ENCODE measurements around the gene TFCP2.
"Not testable (repeated sequence)": the region's sequence is repeated elsewhere in the genome, so short reads cannot be mapped to it uniquely, and the experiment has no call there.

TFCP2 gene

GRCh38 chr12:51082561-51083125 is 90.3 kb downstream of the TFCP2 start:
- peak; percentile 48 for DNase-seq (ENCODE audit: low spot score)

DNA sequence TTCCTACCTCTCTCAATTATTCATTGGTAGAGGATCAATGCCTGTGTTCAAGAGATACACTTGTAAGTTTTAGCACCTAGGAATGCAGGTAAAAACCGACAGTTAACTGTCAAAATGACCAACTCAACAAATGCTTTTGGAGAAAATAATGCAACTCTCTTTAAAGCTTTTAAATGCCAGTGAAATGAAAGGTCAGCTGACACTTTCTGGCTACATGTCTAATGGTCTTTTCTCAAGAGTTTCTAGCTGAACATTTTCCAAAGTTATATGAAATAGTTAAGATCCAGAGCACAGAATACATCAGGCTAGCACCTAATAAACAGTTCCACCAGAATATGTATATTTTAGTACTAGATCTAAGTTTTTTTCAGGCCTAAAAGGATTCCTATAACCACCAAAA is 91.5 kb downstream of the TFCP2 start:
- no peak for DNase-seq (ENCODE audit: low spot score)

DNA sequence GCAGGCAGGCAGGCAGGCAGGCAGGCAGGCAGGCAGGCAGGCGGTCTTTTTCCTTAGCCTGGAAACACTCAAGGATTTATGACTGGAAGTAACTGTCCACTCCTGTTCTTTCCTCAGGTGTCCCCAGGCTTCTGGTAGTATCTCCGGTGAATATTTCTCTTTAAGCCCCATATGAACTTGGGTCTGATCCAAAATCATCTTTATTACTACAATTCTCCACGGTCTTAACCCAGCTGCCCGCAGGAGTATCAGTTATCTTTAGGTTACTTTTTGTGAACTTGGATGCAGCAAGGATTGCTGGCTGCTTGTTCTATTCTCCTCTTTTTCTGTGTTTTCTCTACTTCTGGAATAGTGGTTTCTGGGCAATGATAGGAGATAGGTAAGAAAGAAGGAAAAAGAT is 92.8 kb downstream of the TFCP2 start:
- no peak for DNase-seq (ENCODE audit: low spot score)

GRCh38 chr12:51078866-51079265 is 94.1 kb downstream of the TFCP2 start:
- DNase-seq (ENCODE audit: low spot score) = not testable (repeated sequence)

GRCh38 chr12:51078346-51078745 is 94.6 kb downstream of the TFCP2 start:
- not testable (repeated sequence) for DNase-seq (ENCODE audit: low spot score)

- DNase-seq (ENCODE audit: low spot score) = peak; percentile 76
These were observed 95.0 kb downstream of the TFCP2 start for GRCh38 chr12:51077930-51078329.

DNA sequence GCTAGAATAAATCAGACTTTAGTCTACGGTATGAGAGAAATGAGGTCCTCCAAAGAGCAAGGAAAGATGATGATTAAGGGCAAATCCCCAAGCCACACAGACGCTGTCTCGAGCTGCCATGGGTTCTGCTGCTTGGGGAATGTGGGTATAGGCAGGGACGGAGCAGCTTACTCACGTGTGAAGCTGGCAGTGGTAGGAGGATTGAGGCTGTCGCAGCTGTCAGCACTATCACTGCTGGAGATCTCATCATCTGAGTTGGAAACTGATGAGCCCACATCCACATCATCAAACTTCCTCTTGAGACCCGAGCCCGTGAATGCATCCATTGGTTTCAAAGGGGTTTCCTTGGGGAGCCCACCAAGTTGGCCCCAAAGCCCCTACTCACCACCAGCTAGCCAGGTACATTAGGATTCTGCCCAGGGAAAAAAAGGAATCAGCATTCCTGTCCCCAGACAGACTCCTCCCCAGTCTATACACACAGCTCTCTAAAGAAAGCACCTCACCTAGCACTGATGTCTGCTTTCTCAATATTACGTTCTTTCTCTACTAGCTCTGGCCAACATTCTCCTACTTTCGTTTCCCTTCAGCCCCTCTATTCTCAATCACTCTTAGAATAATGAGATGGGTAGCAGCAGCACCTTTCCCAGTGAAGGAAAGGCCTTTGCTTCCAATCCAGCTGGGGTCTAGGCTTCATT is 96.6 kb downstream of the TFCP2 start:
- no peak for DNase-seq (ENCODE audit: low spot score)

DNA sequence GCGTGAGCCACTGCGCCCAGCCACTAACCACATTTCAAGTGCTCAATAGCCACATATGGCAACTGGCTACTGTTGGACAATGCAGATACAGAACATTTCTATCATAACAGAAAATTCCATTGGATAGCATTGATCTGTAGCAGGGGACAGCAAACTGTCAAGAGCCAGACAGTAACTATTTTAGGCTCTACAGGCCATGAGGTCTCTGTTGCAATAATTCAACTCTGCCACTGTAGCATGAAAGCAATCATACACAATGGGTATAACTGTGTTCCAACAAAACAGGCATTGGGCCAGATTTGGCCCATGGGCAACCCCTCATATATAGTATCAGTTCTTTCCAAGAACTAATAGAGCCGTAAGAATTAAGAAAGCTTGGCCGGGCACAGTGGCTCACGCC is 97.5 kb downstream of the TFCP2 start:
- no peak for DNase-seq (ENCODE audit: low spot score)

DNA sequence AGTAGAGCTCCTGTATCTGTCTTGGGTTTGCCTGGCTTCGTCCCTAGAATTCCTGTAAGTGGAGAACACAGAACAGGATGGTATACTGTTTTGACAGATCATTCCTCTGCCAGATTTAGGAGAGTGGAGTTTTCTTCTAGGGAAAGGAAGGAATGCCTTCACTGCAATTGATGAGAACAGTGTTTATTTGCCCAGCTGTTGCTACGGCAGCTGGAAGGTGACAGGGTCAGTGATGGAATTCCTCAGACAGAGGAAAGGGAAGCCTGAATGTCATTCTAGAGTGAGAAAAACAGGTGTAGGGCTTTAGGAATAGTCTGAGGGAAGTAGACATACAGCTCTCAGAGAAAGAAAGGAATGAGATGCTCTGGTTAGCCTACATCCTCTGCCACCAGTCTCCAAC is 101.3 kb downstream of the TFCP2 start:
- DNase-seq (ENCODE audit: low spot score) = no peak

GRCh38 chr12:51070004-51070403 is 102.9 kb downstream of the TFCP2 start:
- DNase-seq (ENCODE audit: low spot score) = no peak

DNA sequence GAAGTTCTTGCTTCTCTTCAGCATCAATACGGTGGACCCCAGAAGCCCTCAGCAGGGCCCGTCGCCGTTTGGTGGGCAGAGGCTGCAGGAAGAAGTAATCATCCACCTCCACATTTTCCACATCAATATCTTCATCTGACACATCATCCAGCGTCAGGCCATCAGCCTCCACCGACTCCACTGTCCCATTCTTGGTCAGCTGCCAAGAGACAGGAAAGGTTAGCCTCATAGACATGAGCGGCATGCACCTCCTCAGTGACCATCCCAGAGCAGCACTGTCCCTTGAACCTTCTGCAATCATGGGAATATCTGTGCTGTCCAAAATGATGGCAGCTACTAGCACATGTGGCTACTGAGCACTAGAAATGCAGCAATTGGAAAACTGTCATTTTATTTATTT is 105.2 kb downstream of the TFCP2 start:
- no peak for DNase-seq (ENCODE audit: low spot score)

DNA sequence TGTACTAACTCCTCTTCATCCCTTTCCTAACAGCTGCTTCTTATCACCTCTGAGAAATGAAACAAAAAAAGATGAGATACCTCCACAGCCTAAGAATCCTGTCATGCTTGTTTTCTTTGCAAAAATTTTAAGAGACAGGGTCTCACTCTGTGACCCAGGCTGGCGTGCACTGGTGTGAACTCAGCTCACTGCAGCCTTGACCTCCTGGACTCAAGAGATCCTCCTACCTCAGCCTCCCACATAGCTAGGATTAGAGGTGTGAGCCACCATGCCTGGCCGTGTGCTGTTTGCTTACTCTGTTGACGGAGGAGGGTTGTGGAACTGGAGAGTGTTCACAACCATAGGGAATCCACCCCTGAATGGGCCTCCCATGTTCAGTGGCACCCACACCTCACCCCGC is 105.7 kb downstream of the TFCP2 start:
- DNase-seq (ENCODE audit: low spot score) = no peak

DNA sequence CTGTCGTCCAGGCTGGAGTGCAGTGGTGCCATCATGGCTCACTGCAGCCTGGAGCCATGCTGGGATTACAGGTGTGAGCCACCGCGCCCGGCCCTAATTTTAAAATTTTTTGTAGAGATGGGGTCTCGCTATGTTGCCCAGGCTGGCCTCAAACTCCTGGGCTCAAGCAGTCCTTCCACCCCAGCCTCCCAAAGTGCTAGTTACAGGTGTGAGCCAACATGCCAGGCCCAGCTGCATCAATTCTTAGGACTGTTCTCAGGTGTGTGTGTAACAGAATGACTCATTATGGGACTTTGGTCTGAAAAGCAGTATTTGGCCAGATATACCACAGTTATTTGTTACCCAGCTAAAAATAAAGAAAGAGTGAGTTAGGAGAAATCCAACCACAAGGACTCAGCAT is 107.4 kb downstream of the TFCP2 start:
- no peak for DNase-seq (ENCODE audit: low spot score)

DNA sequence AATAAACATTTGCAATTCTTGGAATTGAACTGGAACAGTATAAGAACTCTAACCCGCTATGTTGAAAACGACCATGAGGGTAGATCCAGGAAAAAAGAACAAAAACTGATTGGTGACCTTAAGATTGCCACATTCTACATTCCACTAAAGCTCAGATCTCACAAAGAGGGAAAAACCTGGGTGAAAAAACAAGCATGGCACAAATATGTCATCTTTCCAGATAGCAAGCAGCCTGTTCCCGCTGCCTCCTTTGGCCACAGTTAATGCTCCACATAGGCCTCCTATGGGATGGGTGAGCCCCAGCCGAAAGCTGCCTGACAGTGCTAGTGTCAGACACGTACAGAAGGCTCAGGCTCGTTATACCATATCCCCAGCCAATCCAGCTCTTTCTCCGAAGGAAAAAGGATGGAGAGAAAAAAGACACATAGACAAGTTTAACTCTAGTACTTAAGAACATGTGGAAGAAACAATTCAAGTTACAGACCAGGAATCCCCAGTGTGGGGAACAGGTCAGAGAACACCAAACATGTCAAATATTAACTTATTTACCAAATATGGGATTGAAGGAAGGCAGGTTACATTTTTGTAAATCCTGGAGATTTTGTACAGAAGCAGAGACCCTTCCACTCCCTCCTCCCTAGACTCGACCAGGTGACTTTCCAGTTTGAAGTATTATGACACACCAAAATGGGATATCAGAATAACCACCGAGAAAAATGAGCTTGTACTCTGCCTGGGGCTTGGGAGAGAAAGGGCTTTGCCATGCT is 110.1 kb downstream of the TFCP2 start:
- DNase-seq (ENCODE audit: low spot score) = no peak

- no peak for DNase-seq (ENCODE audit: low spot score)
These were observed 113.8 kb downstream of the TFCP2 start for GRCh38 chr12:51059086-51059485.

DNA sequence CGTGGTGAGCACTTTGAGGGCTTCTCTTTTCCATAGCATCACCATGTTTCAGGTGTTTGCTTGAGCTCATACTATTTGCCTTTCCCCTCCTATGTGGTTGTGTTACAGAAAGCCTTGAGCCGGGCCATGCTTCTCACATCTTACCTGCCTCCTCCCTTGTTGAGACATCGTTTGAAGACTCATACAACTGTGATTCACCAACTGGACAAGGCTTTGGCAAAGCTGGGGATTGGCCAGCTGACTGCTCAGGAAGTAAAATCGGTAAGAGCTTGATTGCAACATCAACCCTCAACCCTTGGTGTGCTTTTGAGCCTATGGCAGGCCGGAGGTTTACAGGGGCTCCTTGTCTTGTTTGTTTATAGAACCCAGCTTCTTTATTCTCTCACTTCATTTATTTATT is 116.7 kb downstream of the TFCP2 start:
- DNase-seq (ENCODE audit: low spot score) = no peak

DNA sequence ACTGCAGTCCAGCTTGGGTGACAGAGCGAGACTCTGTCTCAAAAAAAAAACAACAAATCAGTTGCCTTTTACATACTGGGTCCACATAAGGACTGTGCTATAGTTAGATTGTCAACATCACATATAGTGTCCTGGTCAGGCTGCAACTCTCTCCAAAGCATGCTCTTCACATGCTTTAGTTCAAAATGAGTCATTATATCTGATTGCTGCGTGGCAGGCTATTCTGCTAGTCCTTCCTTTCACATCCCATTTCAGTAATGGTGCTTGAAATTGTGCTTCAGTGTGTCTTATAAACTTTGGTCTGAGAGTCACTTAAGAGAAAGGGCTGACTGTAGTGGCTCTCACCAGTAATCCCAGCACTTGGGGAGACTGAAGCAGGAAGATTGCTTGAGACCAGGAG is 117.9 kb downstream of the TFCP2 start:
- no peak for DNase-seq (ENCODE audit: low spot score)

GRCh38 chr12:51051787-51052186 is 121.1 kb downstream of the TFCP2 start:
- no peak for DNase-seq (ENCODE audit: low spot score)

DNA sequence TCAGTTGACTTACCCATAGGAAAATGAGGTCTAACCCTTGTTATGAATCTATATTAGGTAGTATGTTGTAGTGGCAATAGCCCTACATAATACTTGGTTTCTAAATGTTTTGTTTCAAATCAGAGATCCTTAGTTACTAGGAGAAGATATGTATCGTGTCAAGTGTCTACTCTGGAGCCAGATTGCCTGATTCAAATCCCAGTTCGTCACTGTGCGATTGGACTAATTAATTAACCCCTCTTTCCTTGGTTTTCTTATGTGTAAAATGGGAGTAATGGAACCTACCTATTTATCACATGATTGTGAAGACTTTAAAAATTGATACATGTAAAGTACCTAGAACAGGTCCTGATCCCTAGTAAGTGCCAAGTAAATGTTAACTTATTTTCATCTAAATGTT is 123.4 kb downstream of the TFCP2 start:
- DNase-seq (ENCODE audit: low spot score) = no peak

- no peak for DNase-seq (ENCODE audit: low spot score)
These were observed 124.2 kb downstream of the TFCP2 start for GRCh38 chr12:51048661-51049251.

DNA sequence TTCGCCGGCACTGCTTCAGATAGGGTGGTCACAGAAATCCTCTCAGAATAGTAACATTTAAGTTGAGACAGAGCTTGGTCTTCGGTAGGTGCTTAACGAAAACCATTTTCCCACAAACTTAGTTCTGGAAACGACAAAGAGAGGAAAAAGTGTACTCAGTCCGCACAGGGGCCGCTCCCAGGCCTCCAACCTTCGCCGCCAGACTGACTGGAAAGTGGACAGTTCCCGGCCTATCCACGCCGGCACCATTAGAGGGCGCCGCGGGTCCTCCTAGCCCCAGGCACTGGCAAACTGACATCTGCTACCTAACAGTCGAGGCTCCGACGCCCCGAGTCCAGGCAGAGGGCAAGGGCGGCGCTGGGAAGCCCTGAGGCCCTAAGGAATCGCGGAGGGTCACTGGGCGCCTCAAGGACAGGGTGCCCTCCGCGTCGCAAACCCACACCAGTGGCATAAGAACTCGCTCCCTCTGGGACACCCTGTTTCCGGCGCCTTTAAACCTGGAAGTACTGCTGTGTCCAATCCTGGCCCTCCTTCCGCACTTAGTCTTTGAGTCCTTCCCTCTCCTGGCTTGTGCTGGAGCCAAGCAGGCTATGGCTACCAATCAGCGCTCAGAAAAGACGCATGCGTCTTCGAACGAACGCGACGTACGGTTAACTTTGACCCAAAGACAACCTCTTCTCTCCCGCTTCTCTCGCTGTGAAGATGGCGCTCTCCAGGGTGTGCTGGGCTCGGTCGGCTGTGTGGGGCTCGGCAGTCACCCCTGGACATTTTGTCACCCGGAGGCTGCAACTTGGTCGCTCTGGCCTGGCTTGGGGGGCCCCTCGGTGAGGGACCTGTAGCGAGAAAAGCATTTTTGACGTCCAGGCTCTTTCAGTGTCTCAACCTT is 125.0 kb downstream of the TFCP2 start, which contains the start of gene LETMD1:
LETMD1 (plus strand) TSS at position 673 of the 886 bp plus-strand sequence; CDS start at position 703, 30 bp downstream.
- peak; percentile 100 for DNase-seq (ENCODE audit: low spot score)
